Liver (tissue), 9 donors: ENCODE measurements around the gene RHEX. TPM values are rescaled to one million over a fixed set of nuclear protein-coding genes. Genes with fewer than 3 reads are reported as not detected.
A peak's percentile ranks its signal among the peaks of the same experiment; 100 is the strongest.

ENCODE experiments used
- DNase-seq: peaks from one replicate; pipeline ENCODE4 v3.0.0-alpha.2; 2017; ENCODE audit warnings: low spot score
- H3K27ac ChIP-seq, 2 donors: one replicate each; pipeline ENCODE4 v1.7.0; 2013; ENCODE audit warnings: inconsistent platforms in 2 of 2, low read length in 2 of 2, control low read depth in 1 of 2, low read depth in 1 of 2, mild to moderate bottlenecking in 1 of 2
- H3K27me3 ChIP-seq, 4 donors: one replicate each; pipeline versions ENCODE4 v1.6.1 to v1.7.0; 2013; ENCODE audit warnings: low read length in 3 of 4, inconsistent platforms in 1 of 4, mild to moderate bottlenecking in 1 of 4, moderate library complexity in 1 of 4; ENCODE audit not compliant: control insufficient read depth in 4 of 4, insufficient read depth in 4 of 4
- H3K36me3 ChIP-seq, 4 donors: one replicate each; pipeline versions ENCODE4 v1.6.1 to v1.7.0; 2013; ENCODE audit warnings: low read length in 3 of 4, mild to moderate bottlenecking in 3 of 4, low read depth in 1 of 4, moderate library complexity in 1 of 4; ENCODE audit not compliant: control insufficient read depth in 4 of 4, insufficient read depth in 3 of 4
- H3K4me1 ChIP-seq, 4 donors: one replicate each; pipeline versions ENCODE4 v1.6.1 to v1.7.0; 2013; ENCODE audit warnings: low read length in 3 of 4, mild to moderate bottlenecking in 3 of 4, moderate library complexity in 1 of 4; ENCODE audit not compliant: control insufficient read depth in 4 of 4, insufficient read depth in 4 of 4
- H3K4me3 ChIP-seq, 3 donors: one replicate each; pipeline versions ENCODE4 v1.6.1 to v1.7.0; 2013; ENCODE audit warnings: low read length in 3 of 3, control low read depth in 1 of 3, low read depth in 1 of 3, mild to moderate bottlenecking in 1 of 3
- H3K9ac ChIP-seq, 2 donors: one replicate each; pipeline ENCODE4 v1.7.0; 2013; ENCODE audit warnings: low read length in 2 of 2, mild to moderate bottlenecking in 2 of 2, moderate library complexity in 2 of 2, control low read depth in 1 of 2, low read depth in 1 of 2
- H3K9me3 ChIP-seq, 4 donors: one replicate each; pipeline versions ENCODE4 v1.6.1 to v1.7.0; 2013; ENCODE audit warnings: low read length in 3 of 4; ENCODE audit not compliant: control insufficient read depth in 4 of 4
- EGR1 ChIP-seq, 2 donors: IDR thresholded peaks; 2 replicates each; pipeline ENCODE4 v1.6.1; 2016 to 2018; ENCODE audit warnings: antibody characterized with exemption in 2 of 2, low read depth in 2 of 2
- FOXA2 ChIP-seq: IDR thresholded peaks from 2 replicates; pipeline ENCODE4 v1.6.1; 2016; ENCODE audit warnings: antibody characterized with exemption
- GABPA ChIP-seq, 2 donors: IDR thresholded peaks in 1 of 2; conservative IDR thresholded peaks in 1 of 2; 2 replicates each; pipeline ENCODE4 v1.6.1; 2016; ENCODE audit warnings: antibody characterized with exemption in 2 of 2, mild to moderate bottlenecking in 1 of 2, moderate library complexity in 1 of 2
- HNF4A ChIP-seq, 2 donors: conservative IDR thresholded peaks; 2 replicates each; pipeline ENCODE4 v1.6.1; 2016; ENCODE audit warnings: antibody characterized with exemption in 2 of 2, mild to moderate bottlenecking in 2 of 2
- JUND ChIP-seq, 2 donors: IDR thresholded peaks; 2 replicates each; pipeline ENCODE4 v1.6.1; 2016; ENCODE audit warnings: antibody characterized with exemption in 2 of 2
- NR2F2 ChIP-seq: IDR thresholded peaks from 2 replicates; pipeline ENCODE4 v1.6.1; 2016; ENCODE audit warnings: antibody characterized with exemption
- RAD21 ChIP-seq, 2 donors: IDR thresholded peaks; 2 replicates each; pipeline ENCODE4 v1.6.1; 2016; ENCODE audit warnings: antibody characterized with exemption in 2 of 2, mild to moderate bottlenecking in 2 of 2
- RXRA ChIP-seq, 2 donors: IDR thresholded peaks; 2 replicates each; pipeline ENCODE4 v1.6.1; 2017 to 2018; ENCODE audit warnings: antibody characterized with exemption in 2 of 2, mild to moderate bottlenecking in 1 of 2
- SP1 ChIP-seq: IDR thresholded peaks from 2 replicates; pipeline ENCODE4 v1.6.1; 2018; ENCODE audit warnings: antibody characterized with exemption, mild to moderate bottlenecking
- YY1 ChIP-seq: IDR thresholded peaks from 2 replicates; pipeline ENCODE4 v1.6.1; 2016; ENCODE audit warnings: antibody characterized with exemption, mild to moderate bottlenecking
- WGBS: extraction: QIAGEN DNeasy Blood & Tissue Kit; methylation state at CpG from one replicate; pipeline ENCODE4 v1.1.7; 2013; 5-methylcytosine and 5-hydroxymethylcytosine counted together
- polyA plus RNA-seq, 2 donors: library from polyadenylated mRNA; stranded (reverse) in 1 of 2; unstranded in 1 of 2; fragments of 200-250 nt in 1 of 2; fragments of >200 nt in 1 of 2; fragmentation: Nextera tagmentation in 1 of 2; extraction: Ambion mirVana in 1 of 2; gene quantifications; one replicate each; pipeline versions ENCODE4 v1.2.1 to v1.2.3, GENCODE V29; 2013 to 2015
- total RNA-seq, 2 donors: library from RNA; depleted of rRNA; stranded (reverse); fragments of >200 nt; gene quantifications; one replicate each; pipeline ENCODE4 v1.2.3, GENCODE V29; 2014
- TF ChIP-seq, protein P1 (sequence below): IDR thresholded peaks from 2 replicates; pipeline ENCODE4 v1.6.1; 2016; ENCODE audit warnings: antibody characterized with exemption
- TF ChIP-seq, protein P2 (sequence below): fragments of 150-350 bp; IDR thresholded peaks from 2 replicates; pipeline ENCODE4 v1.5.1; 2017; ENCODE audit warnings: improper control_type of control experiment, low read depth, low read length; ENCODE audit not compliant: missing input control
- donor health status: healthy.
- donor health status: healthy.
- donor health status: healthy.
- donor health status: healthy.
- donor health status: healthy.

The RHEX gene
- total and polyA plus RNA-seq, 4 donors, result 0.15 to 2.8 (median 0.47) TPM

DNA sequence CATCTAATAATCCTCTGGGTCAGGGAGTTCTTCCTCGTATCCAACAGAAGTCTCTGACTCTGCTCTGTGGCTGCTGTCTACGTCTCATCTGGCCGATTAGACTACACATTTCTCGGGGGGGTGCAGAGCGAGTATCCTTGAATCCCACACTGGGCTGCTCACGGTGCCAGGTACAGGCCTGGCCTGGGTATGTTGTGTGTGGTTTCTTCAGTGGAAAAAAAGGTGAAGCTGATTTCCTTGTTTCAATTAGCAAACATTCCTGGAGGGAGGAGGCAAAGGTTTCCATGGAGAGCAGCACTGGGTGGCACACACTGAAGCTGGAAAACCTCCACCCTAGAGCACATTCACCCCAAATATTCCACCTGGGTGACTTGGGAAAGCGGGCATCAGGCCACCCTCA lies 47.7 kb upstream of the RHEX start:
- 90% methylated on average over 7 of the region's 7 CpGs for WGBS

GRCh38 chr1:206005778-206006180 lies 47.2 kb upstream of the RHEX start:
- DNase-seq, result peak; percentile 28
- 79% methylated on average over 8 of the region's 8 CpGs for WGBS
- TF ChIP-seq, protein P1, sequence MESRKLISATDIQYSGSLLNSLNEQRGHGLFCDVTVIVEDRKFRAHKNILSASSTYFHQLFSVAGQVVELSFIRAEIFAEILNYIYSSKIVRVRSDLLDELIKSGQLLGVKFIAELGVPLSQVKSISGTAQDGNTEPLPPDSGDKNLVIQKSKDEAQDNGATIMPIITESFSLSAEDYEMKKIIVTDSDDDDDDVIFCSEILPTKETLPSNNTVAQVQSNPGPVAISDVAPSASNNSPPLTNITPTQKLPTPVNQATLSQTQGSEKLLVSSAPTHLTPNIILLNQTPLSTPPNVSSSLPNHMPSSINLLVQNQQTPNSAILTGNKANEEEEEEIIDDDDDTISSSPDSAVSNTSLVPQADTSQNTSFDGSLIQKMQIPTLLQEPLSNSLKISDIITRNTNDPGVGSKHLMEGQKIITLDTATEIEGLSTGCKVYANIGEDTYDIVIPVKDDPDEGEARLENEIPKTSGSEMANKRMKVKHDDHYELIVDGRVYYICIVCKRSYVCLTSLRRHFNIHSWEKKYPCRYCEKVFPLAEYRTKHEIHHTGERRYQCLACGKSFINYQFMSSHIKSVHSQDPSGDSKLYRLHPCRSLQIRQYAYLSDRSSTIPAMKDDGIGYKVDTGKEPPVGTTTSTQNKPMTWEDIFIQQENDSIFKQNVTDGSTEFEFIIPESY, result no peak
- TF ChIP-seq, protein P2, sequence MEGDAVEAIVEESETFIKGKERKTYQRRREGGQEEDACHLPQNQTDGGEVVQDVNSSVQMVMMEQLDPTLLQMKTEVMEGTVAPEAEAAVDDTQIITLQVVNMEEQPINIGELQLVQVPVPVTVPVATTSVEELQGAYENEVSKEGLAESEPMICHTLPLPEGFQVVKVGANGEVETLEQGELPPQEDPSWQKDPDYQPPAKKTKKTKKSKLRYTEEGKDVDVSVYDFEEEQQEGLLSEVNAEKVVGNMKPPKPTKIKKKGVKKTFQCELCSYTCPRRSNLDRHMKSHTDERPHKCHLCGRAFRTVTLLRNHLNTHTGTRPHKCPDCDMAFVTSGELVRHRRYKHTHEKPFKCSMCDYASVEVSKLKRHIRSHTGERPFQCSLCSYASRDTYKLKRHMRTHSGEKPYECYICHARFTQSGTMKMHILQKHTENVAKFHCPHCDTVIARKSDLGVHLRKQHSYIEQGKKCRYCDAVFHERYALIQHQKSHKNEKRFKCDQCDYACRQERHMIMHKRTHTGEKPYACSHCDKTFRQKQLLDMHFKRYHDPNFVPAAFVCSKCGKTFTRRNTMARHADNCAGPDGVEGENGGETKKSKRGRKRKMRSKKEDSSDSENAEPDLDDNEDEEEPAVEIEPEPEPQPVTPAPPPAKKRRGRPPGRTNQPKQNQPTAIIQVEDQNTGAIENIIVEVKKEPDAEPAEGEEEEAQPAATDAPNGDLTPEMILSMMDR, result no peak
- TF ChIP-seq HNF4A (conservative IDR thresholded peaks at IDR 0.05) (no peak), YY1 (no peak), RXRA (IDR thresholded peaks at IDR 0.05) (no peak), NR2F2 (no peak)
- Histone ChIP-seq H3K9me3 (no peaks in the 10 kb centered on the region), H3K27ac (no peak overlapping the region), H3K9ac (no peak overlapping the region), H3K4me1 (peaks cover 0 to 9% (median 3%) of the 10 kb centered on the region in 4 donors), H3K27me3 (no peaks in the 10 kb centered on the region), H3K4me3 (no peak overlapping the region), H3K36me3 (no peaks in the 10 kb centered on the region)

More for the DNA sequence above, 47.7 kb upstream of the RHEX start:
- Histone ChIP-seq H3K9ac (no peak overlapping the region), H3K27ac (no peak overlapping the region), H3K36me3 (no peaks in the 10 kb centered on the region), H3K9me3 (no peaks in the 10 kb centered on the region), H3K4me1 (peaks cover 0 to 9% (median 3%) of the 10 kb centered on the region in 4 donors), H3K27me3 (no peaks in the 10 kb centered on the region), H3K4me3 (no peak overlapping the region)
- DNase-seq, result peak; percentile 10
- no peak for TF ChIP-seq SP1
- TF ChIP-seq HNF4A (conservative IDR thresholded peaks at IDR 0.05), result no peak
- no peak for TF ChIP-seq FOXA2

DNA sequence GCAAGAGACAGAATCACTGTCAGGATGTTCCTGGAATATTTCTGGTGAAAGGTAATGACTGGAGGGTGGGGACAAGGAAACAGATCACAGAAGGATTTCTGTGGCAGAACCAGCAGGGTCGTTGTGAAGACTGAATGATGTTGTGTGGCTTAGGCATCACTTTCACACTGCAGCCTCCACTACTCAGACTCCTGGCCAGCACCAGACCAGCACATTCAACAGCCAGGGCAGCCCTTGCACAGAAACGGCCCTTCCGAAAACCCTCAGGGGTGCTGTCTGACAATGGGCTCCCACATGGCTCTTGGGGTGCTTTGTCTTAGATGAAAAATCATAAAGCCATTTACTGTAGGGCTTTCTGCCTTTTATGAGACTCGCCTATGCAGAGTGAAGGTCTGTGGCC lies 46.0 kb upstream of the RHEX start:
- Histone ChIP-seq H3K27ac (no peak overlapping the region), H3K27me3 (no peaks in the 10 kb centered on the region), H3K9me3 (no peaks in the 10 kb centered on the region), H3K36me3 (no peaks in the 10 kb centered on the region), H3K4me3 (no peak overlapping the region), H3K9ac (no peak overlapping the region), H3K4me1 (peaks cover 0 to 9% (median 3%) of the 10 kb centered on the region in 4 donors)
- peak; percentile 10 for DNase-seq
- no peak for TF ChIP-seq GABPA (IDR thresholded peaks at IDR 0.05 in 1 of 2, conservative IDR thresholded peaks at IDR 0.05 in 1 of 2)
- no peak for TF ChIP-seq HNF4A (conservative IDR thresholded peaks at IDR 0.05)
- 80% methylated on average over 4 of the region's 4 CpGs for WGBS

- no peak for DNase-seq
- 82% methylated on average over 5 of the region's 5 CpGs for WGBS
- no peaks in the 10 kb centered on the region for H3K4me1 ChIP-seq
These were observed 42.9 kb upstream of the RHEX start for GRCh38 chr1:206010060-206010459.

More at GRCh38 chr1:206010060-206010459, 42.9 kb upstream of the RHEX start:
- Histone ChIP-seq H3K4me3 (no peak overlapping the region), H3K27me3 (no peaks in the 10 kb centered on the region), H3K9ac (no peak overlapping the region), H3K27ac (no peak overlapping the region), H3K9me3 (no peaks in the 10 kb centered on the region), H3K36me3 (no peaks in the 10 kb centered on the region)
- TF ChIP-seq RAD21 (IDR thresholded peaks at IDR 0.05), result no peak
- no peak for TF ChIP-seq GABPA (IDR thresholded peaks at IDR 0.05 in 1 of 2, conservative IDR thresholded peaks at IDR 0.05 in 1 of 2)
- TF ChIP-seq EGR1 (IDR thresholded peaks at IDR 0.05; ENCODE audit: low read depth in 2 of 2), result no peak
- TF ChIP-seq JUND (IDR thresholded peaks at IDR 0.05), result no peak
- no peak for TF ChIP-seq NR2F2
- TF ChIP-seq, protein P1, result no peak
